Breast epithelium (tissue), 3 donors: Measurements from ENCODE around the gene SHLD2.
"Not testable (repeated sequence)": the region's sequence is repeated elsewhere in the genome, so short reads cannot be mapped to it uniquely, and the experiment has no call there.

Experiments used
- POLR2A ChIP-seq: fragments of 450-650 bp; IDR thresholded peaks from one replicate; pipeline ENCODE4 v1.6.1; 2016; ENCODE audit warnings: antibody characterized with exemption, mild to moderate bottlenecking, moderate library complexity
- TF ChIP-seq, protein P1 (sequence below), 3 donors: fragments of 450-650 bp; IDR thresholded peaks; one replicate each; pipeline ENCODE4 v1.5.1; 2016 to 2017; ENCODE audit warnings: antibody characterized with exemption in 3 of 3, mild to moderate bottlenecking in 3 of 3, moderate library complexity in 3 of 3

- not testable (repeated sequence) for TF ChIP-seq POLR2A
- TF ChIP-seq, protein P1, sequence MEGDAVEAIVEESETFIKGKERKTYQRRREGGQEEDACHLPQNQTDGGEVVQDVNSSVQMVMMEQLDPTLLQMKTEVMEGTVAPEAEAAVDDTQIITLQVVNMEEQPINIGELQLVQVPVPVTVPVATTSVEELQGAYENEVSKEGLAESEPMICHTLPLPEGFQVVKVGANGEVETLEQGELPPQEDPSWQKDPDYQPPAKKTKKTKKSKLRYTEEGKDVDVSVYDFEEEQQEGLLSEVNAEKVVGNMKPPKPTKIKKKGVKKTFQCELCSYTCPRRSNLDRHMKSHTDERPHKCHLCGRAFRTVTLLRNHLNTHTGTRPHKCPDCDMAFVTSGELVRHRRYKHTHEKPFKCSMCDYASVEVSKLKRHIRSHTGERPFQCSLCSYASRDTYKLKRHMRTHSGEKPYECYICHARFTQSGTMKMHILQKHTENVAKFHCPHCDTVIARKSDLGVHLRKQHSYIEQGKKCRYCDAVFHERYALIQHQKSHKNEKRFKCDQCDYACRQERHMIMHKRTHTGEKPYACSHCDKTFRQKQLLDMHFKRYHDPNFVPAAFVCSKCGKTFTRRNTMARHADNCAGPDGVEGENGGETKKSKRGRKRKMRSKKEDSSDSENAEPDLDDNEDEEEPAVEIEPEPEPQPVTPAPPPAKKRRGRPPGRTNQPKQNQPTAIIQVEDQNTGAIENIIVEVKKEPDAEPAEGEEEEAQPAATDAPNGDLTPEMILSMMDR (IDR thresholded peaks at IDR 0.05): not testable (repeated sequence)
Measured at GRCh38 chr10:87211848-87212247, 116.8 kb downstream of the SHLD2 start.
